DND-41 (cell line): ENCODE results near the gene RCBTB2.
A peak's percentile ranks its signal among the peaks of the same experiment; 100 is the strongest.

Experiments used
- ATAC-seq: fragments of 200-7000 bp; cut with Tn5 transposase; 3 replicates; pipeline ENCODE4 v1.9.1; 2021; ENCODE audit warnings: low read depth; ENCODE audit not compliant: insufficient read depth
- DNase-seq: peaks from one replicate; pipeline ENCODE4 v3.0.0-alpha.2; 2020
- H2AFZ ChIP-seq: 2 replicates; pipeline ENCODE4 v1.6.0; 2012; ENCODE audit warnings: low read depth, low read length
- H3K27ac ChIP-seq: 2 replicates; pipeline ENCODE4 v1.5.1; 2012; ENCODE audit warnings: low read length, inconsistent platforms
- H3K27me3 ChIP-seq: fragments of 200-600 bp; sonication (generic); 2 replicates; pipeline ENCODE4 v1.6.0; 2012; ENCODE audit warnings: low read length, mild to moderate bottlenecking, inconsistent platforms; ENCODE audit not compliant: insufficient read depth, poor library complexity
- H3K36me3 ChIP-seq: 2 replicates; pipeline ENCODE4 v1.5.1; 2012; ENCODE audit warnings: low read length, inconsistent platforms; ENCODE audit not compliant: insufficient read depth
- H3K4me1 ChIP-seq: 2 replicates; pipeline ENCODE4 v1.5.1; 2012; ENCODE audit warnings: mild to moderate bottlenecking, low read length; ENCODE audit not compliant: insufficient read depth
- H3K4me2 ChIP-seq: 2 replicates; pipeline ENCODE4 v1.6.0; 2012; ENCODE audit warnings: mild to moderate bottlenecking, moderate library complexity, low read length, inconsistent platforms; ENCODE audit not compliant: insufficient read depth
- H3K4me3 ChIP-seq, 2 experiments: fragments of 200-600 bp in 1 of 2; shearing (Covaris generic) in 1 of 2; 2 replicates each; pipeline ENCODE4 v1.5.1; 2012 to 2016; ENCODE audit warnings: inconsistent platforms in 2 of 2, low read length in 2 of 2, mild to moderate bottlenecking in 2 of 2, low read depth in 1 of 2, moderate library complexity in 1 of 2
- H3K79me2 ChIP-seq: 2 replicates; pipeline ENCODE4 v1.6.0; 2012; ENCODE audit warnings: low read length, inconsistent platforms; ENCODE audit not compliant: insufficient read depth
- H3K9ac ChIP-seq: 2 replicates; pipeline ENCODE4 v1.6.0; 2012; ENCODE audit warnings: low read depth, mild to moderate bottlenecking, inconsistent platforms, low read length, moderate library complexity
- H3K9me3 ChIP-seq: 2 replicates; pipeline ENCODE4 v1.5.1; 2012; ENCODE audit warnings: low read length, moderate library complexity, mild to moderate bottlenecking, inconsistent platforms; ENCODE audit not compliant: insufficient read depth, severe bottlenecking
- H4K20me1 ChIP-seq: 2 replicates; pipeline ENCODE4 v1.6.0; 2012; ENCODE audit warnings: low read length; ENCODE audit not compliant: insufficient read depth
- EZH2 ChIP-seq: IDR thresholded peaks from 3 replicates; pipeline ENCODE4 v1.6.1; 2012; ENCODE audit warnings: borderline replicate concordance, low read depth, mild to moderate bottlenecking, moderate library complexity, low read length, inconsistent platforms; ENCODE audit not compliant: severe bottlenecking
- TF ChIP-seq, protein P1 (sequence below): IDR thresholded peaks from 2 replicates; pipeline ENCODE4 v1.5.1; 2012; ENCODE audit warnings: borderline replicate concordance, low read length, moderate library complexity, mild to moderate bottlenecking; ENCODE audit not compliant: poor library complexity, severe bottlenecking; ENCODE audit errors: extremely low read depth

The RCBTB2 gene

DNA sequence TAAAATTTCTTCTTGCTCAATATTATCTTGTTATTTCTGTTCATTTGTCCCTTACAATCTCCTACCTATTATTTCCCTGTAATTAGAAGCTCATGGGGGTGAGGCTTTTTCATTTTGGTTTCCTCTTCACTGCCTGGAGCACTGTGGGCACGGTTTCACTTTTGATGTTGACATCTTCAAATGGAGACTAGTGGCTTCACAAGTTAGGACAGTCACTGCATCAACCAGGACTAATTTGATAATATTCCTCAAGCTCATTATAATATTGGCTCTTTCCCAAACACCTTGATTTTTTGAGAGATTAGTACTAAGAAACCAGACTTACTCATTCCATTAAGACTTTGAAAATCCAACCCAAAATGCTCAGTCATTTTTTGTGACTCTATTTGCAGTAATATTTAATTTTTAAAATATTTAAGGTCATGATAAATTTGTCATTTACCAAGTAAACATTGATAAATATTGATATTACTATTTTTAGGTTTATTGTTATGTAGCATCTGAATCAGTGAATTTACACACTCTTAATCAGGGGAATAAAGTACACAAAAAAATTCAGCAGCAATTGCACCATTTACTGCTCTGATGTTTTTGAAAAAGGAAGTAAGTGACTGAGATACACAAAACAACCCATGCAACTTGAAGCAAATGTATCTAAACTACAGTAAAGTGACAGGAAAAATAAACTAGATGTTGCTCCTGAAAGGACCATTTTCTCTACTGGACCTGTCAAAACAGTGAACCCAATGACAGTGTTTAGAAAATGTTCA, 28.8 kb upstream of the RCBTB2 start:
- DNase-seq, result peak; percentile 57
- no peaks in the 10 kb centered on the region for H3K9me3 ChIP-seq
- no peaks in the 10 kb centered on the region for H4K20me1 ChIP-seq
- H3K9ac ChIP-seq, result peak overlapping the region; percentile 31
- H3K4me1 ChIP-seq, result peaks cover 58% of the 10 kb centered on the region
- no peaks in the 10 kb centered on the region for H3K27me3 ChIP-seq
- H3K4me2 ChIP-seq, result peak overlapping the region; percentile 58
- H3K4me3 ChIP-seq, result peak overlapping the region in 1 of 2 experiments; percentile 48; a peak in 2 of 4 replicates
- peak; percentile 42 for ATAC-seq
- TF ChIP-seq, protein P1, sequence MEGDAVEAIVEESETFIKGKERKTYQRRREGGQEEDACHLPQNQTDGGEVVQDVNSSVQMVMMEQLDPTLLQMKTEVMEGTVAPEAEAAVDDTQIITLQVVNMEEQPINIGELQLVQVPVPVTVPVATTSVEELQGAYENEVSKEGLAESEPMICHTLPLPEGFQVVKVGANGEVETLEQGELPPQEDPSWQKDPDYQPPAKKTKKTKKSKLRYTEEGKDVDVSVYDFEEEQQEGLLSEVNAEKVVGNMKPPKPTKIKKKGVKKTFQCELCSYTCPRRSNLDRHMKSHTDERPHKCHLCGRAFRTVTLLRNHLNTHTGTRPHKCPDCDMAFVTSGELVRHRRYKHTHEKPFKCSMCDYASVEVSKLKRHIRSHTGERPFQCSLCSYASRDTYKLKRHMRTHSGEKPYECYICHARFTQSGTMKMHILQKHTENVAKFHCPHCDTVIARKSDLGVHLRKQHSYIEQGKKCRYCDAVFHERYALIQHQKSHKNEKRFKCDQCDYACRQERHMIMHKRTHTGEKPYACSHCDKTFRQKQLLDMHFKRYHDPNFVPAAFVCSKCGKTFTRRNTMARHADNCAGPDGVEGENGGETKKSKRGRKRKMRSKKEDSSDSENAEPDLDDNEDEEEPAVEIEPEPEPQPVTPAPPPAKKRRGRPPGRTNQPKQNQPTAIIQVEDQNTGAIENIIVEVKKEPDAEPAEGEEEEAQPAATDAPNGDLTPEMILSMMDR, result no peak
- H3K27ac ChIP-seq, result peak overlapping the region; percentile 70
- no peak overlapping the region for H2AFZ ChIP-seq
- no peaks in the 10 kb centered on the region for H3K36me3 ChIP-seq
- H3K79me2 ChIP-seq, result no peaks in the 10 kb centered on the region

DNA sequence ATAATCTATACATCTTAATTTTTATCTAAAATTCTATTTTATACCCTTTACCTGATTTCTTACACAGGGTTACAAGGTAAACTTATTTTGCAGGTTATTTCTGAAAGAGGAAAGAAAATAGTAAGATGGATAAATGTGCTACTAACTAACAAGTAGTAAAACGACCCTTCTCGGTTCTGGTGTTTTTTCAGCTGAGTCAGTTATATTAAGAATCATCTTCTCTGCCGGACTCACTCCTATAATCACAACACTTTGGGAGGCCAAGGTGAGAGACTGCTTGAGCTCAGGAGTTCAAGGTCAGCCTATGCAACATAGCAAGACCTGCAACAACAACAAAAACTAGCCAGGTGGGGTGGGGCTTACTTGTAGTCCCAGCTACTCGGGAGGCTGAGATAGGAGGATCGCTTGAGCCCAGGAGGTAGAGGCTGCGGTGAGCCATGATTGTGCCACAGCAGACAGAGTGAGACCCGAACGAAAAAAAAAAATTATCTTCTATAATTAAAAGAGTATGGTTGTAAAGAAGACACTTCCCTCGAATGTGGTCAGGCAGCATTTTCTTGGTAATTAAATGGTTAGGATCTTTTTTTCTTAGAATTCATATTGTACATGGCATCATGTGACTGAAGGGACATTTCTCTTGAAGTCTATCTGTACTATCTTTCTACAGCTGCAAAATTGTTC, 27.9 kb upstream of the RCBTB2 start:
- DNase-seq (peak; percentile 52), ATAC-seq (peak; percentile 15; the same call in 2 of the 3 replicates)
- Histone ChIP-seq H3K9me3 (peaks cover 2% of the 10 kb centered on the region), H3K9ac (peak overlapping the region; percentile 31; the same call in 1 of the 2 replicates), H3K27ac (peak overlapping the region; percentile 70), H4K20me1 (no peaks in the 10 kb centered on the region), H3K36me3 (no peaks in the 10 kb centered on the region), H3K79me2 (no peaks in the 10 kb centered on the region), H3K4me3 (peak overlapping the region in 1 of 2 experiments; percentile 48; a peak in 2 of 4 replicates), H3K4me1 (peaks cover 58% of the 10 kb centered on the region), H3K4me2 (peak overlapping the region; percentile 58), H2AFZ (no peak overlapping the region), H3K27me3 (no peaks in the 10 kb centered on the region)
- TF ChIP-seq EZH2, result no peak
- TF ChIP-seq, protein P1, result no peak

DNA sequence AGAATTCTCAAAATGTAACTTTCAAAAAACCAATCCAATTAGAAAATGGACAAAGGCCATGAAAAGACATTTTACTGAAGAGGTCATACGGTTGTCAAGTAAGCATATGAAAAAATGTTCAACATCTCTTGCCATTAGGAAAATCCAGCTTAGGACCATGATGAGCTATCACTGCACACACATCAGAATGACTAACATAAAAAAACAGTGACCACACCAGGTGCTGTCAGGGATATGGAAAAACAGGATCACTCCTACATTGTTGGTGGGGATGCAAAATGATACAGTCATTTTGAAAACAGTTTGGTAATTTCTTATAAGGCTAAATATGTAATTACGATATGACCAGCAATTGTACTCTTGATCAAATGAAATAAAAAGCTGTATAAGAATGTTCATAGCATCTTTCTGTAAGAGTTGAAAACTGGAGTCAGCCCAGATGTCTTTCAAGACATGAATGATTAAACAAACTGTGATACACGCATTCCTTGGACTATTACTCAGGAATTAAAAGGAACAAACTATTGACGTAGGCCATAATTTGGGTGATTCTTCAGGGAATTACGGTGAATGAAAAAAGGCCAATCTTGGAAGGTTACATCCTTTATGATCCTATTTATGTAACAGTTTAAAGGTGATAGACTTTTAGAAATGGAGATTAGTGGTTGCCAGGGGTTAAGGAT, 26.9 kb upstream of the RCBTB2 start:
- H3K79me2 ChIP-seq, result no peaks in the 10 kb centered on the region
- H2AFZ ChIP-seq, result no peak overlapping the region
- peaks cover 56% of the 10 kb centered on the region for H3K4me1 ChIP-seq
- TF ChIP-seq, protein P1, result no peak
- no peak for TF ChIP-seq EZH2
- H3K9me3 ChIP-seq, result peaks cover 12% of the 10 kb centered on the region
- no peak for DNase-seq
- H4K20me1 ChIP-seq, result no peaks in the 10 kb centered on the region
- H3K27ac ChIP-seq, result no peak overlapping the region
- no peak overlapping the region for H3K4me2 ChIP-seq
- ATAC-seq, result no peak
- H3K36me3 ChIP-seq, result no peaks in the 10 kb centered on the region
- H3K9ac ChIP-seq, result no peak overlapping the region
- H3K27me3 ChIP-seq, result no peaks in the 10 kb centered on the region
- no peak overlapping the region for H3K4me3 ChIP-seq
